HepG2 (cell line): ENCODE measurements around the gene MAP2K3. TPM values are rescaled to one million over a fixed set of nuclear protein-coding genes. Genes with fewer than 3 reads are reported as not detected.

ENCODE experiments used
- ATAC-seq: fragments of 200-7000 bp; cut with Tn5 transposase; 3 replicates; pipeline ENCODE4 v1.9.1; 2020; ENCODE audit warnings: mild to moderate bottlenecking, moderate library complexity
- BruUV-seq: library from RNA; stranded (reverse); fragments of 400-500 nt; replicated peaks from 2 replicates; lab custom pipeline; 2021; lab: Mats Ljungman, UMichigan
- CTCF ChIA-PET: fragments of 300-600 bp; formaldehyde crosslinking; extraction: SDS; loops from one replicate; lab custom pipeline; 2021; ENCODE audit warnings: low total read pairs, inconsistent platforms, low intra/inter-chr PET ratio; lab: Yijun Ruan, JAX
- POLR2A ChIA-PET: fragments of 350-600 bp; sonication (Branson Sonifier 250); formaldehyde crosslinking; loops from one replicate; lab custom pipeline; 2020; ENCODE audit warnings: antibody characterized with exemption, inconsistent platforms; lab: Yijun Ruan, JAX
- DNase-seq: peaks from one replicate; pipeline ENCODE4 v3.0.0-alpha.2; 2015; ENCODE audit warnings: low spot score
- FAIRE-seq: peaks from 3 replicates; lab custom pipeline; 2011; peaks lifted over from hg19 to GRCh38; lab: Jason Lieb, UNC
- H2AFZ ChIP-seq: one replicate; pipeline ENCODE4 v1.6.1; 2011; ENCODE audit warnings: low read length, inconsistent platforms
- H3K27ac ChIP-seq: fragments of 300-600 bp; 3 replicates; pipeline ENCODE4 v1.8.0; 2011; ENCODE audit warnings: mixed run types, mild to moderate bottlenecking, mixed read lengths, low read length, inconsistent platforms; ENCODE audit not compliant: insufficient read depth; ENCODE audit errors: extremely low read length
- H3K27me3 ChIP-seq, 2 experiments: fragments of 200-600 bp in 1 of 2; 2 replicates in 1 of 2; 3 replicates in 1 of 2; pipeline versions ENCODE4 v1.6.0 to v1.8.0; 2011; ENCODE audit warnings: low read length in 2 of 2, mild to moderate bottlenecking in 2 of 2, moderate library complexity in 2 of 2, inconsistent platforms in 1 of 2; ENCODE audit not compliant: insufficient read depth in 2 of 2, control insufficient read depth in 1 of 2
- H3K36me3 ChIP-seq, 2 experiments: fragments of 200-600 bp in 1 of 2; replicated peaks in 1 of 2; 2 replicates in 1 of 2; 3 replicates in 1 of 2; pipeline versions ENCODE4 v1.5.1 to v1.8.0; 2011; ENCODE audit warnings: low read length in 2 of 2, inconsistent platforms in 1 of 2; ENCODE audit not compliant: insufficient read depth in 2 of 2, control insufficient read depth in 1 of 2
- H3K4me1 ChIP-seq: 2 replicates; pipeline ENCODE4 v1.5.1; 2012; ENCODE audit warnings: low read length, inconsistent platforms; ENCODE audit not compliant: insufficient read depth
- H3K4me2 ChIP-seq: 2 replicates; pipeline ENCODE4 v1.6.0; 2011; ENCODE audit warnings: low read depth, low read length, inconsistent platforms
- H3K4me3 ChIP-seq, 3 experiments: fragments of 200-600 bp in 1 of 3; sonication (generic), shearing (Covaris generic) in 1 of 3; replicated peaks in 1 of 3; 2 replicates each; pipeline ENCODE4 v1.5.1; 2011 to 2016; ENCODE audit warnings: low read length in 3 of 3, inconsistent platforms in 2 of 3, low read depth in 2 of 3, mild to moderate bottlenecking in 2 of 3, control low read depth in 1 of 3, mixed read lengths in 1 of 3; ENCODE audit not compliant: insufficient read depth in 1 of 3
- H3K79me2 ChIP-seq: one replicate; pipeline ENCODE4 v1.6.1; 2011; ENCODE audit warnings: low read length, inconsistent platforms; ENCODE audit not compliant: insufficient read depth
- H3K9ac ChIP-seq: 2 replicates; pipeline ENCODE4 v1.6.0; 2011; ENCODE audit warnings: mild to moderate bottlenecking, low read depth, low read length, inconsistent platforms; ENCODE audit not compliant: insufficient read depth
- H3K9me3 ChIP-seq: 2 replicates; pipeline ENCODE4 v1.5.1; 2012; ENCODE audit warnings: mild to moderate bottlenecking, low read length
- H4K20me1 ChIP-seq: 2 replicates; pipeline ENCODE4 v1.6.0; 2011; ENCODE audit warnings: inconsistent platforms, mild to moderate bottlenecking, low read length, moderate library complexity; ENCODE audit not compliant: insufficient read depth
- AGO2 ChIP-seq: fragments of 200-400 bp; formaldehyde crosslinking; optimal IDR thresholded peaks from 2 replicates; pipeline ENCODE3; 2017; ENCODE audit warnings: mild to moderate bottlenecking, low read depth, low read length, moderate library complexity
- FOSL2 ChIP-seq: sonication (generic); formaldehyde crosslinking; IDR thresholded peaks from 2 replicates; pipeline ENCODE4 v1.4.0; 2020; ENCODE audit warnings: missing genetic modification reagents
- JDP2 ChIP-seq: sonication (generic); formaldehyde crosslinking; IDR thresholded peaks from 2 replicates; pipeline ENCODE4 v1.8.1; 2022; ENCODE audit warnings: missing genetic modification reagents, borderline replicate concordance
- MYC ChIP-seq: sonication (generic); formaldehyde crosslinking; IDR thresholded peaks from 2 replicates; pipeline ENCODE4 v1.9.0; 2021; ENCODE audit warnings: missing genetic modification reagents, borderline replicate concordance
- NCOR1 ChIP-seq: fragments of 200-600 bp; sonication (generic); IDR thresholded peaks from 2 replicates; pipeline ENCODE4 v1.7.0; 2017; ENCODE audit warnings: antibody characterized with exemption, low read length, borderline replicate concordance
- PHF8 ChIP-seq: sonication (generic); formaldehyde crosslinking; IDR thresholded peaks from 2 replicates; pipeline ENCODE4 v1.5.0; 2020; ENCODE audit warnings: missing genetic modification reagents
- REXO4 ChIP-seq: sonication (generic); formaldehyde crosslinking; IDR thresholded peaks from 2 replicates; pipeline ENCODE4 v1.8.0; 2022; ENCODE audit warnings: missing genetic modification reagents, mild to moderate bottlenecking, borderline replicate concordance
- RORA ChIP-seq: sonication (generic); formaldehyde crosslinking; IDR thresholded peaks from 2 replicates; pipeline ENCODE4 v1.5.0; 2020; ENCODE audit warnings: mild to moderate bottlenecking, missing genetic modification reagents, moderate library complexity
- TOE1 ChIP-seq: sonication (generic); formaldehyde crosslinking; IDR thresholded peaks from 2 replicates; pipeline ENCODE4 v1.4.0; 2020; ENCODE audit warnings: mild to moderate bottlenecking, missing genetic modification reagents
- ZMAT3 ChIP-seq: sonication (generic); formaldehyde crosslinking; conservative IDR thresholded peaks from 2 replicates; pipeline ENCODE4 v1.7.0; 2021; ENCODE audit warnings: missing genetic modification reagents
- ZNF143 ChIP-seq: sonication (generic); formaldehyde crosslinking; IDR thresholded peaks from 2 replicates; pipeline ENCODE4 v1.4.0; 2020; ENCODE audit warnings: missing genetic modification reagents
- ZNF256 ChIP-seq: sonication (generic); formaldehyde crosslinking; conservative IDR thresholded peaks from 2 replicates; pipeline ENCODE4 v1.4.0; 2020; ENCODE audit warnings: missing genetic modification reagents
- ZNF460 ChIP-seq: sonication (generic); formaldehyde crosslinking; IDR thresholded peaks from 2 replicates; pipeline ENCODE4 v1.5.1; 2020; ENCODE audit warnings: missing genetic modification reagents, mild to moderate bottlenecking, borderline replicate concordance
- ZNF562 ChIP-seq: sonication (generic); formaldehyde crosslinking; IDR thresholded peaks from 2 replicates; pipeline ENCODE4 v1.8.0; 2022; ENCODE audit warnings: missing genetic modification reagents, borderline replicate concordance
- ZNF572 ChIP-seq: sonication (generic); formaldehyde crosslinking; IDR thresholded peaks from 2 replicates; pipeline ENCODE4 v1.5.1; 2020; ENCODE audit warnings: mild to moderate bottlenecking, missing genetic modification reagents
- ZNF674 ChIP-seq: sonication (generic); formaldehyde crosslinking; IDR thresholded peaks from 2 replicates; pipeline ENCODE4 v1.5.0; 2020; ENCODE audit warnings: low read depth, mild to moderate bottlenecking, missing genetic modification reagents
- ZNF678 ChIP-seq: sonication (generic); formaldehyde crosslinking; IDR thresholded peaks from 2 replicates; pipeline ENCODE4 v1.4.0; 2020; ENCODE audit warnings: mild to moderate bottlenecking, missing genetic modification reagents
- ZNF772 ChIP-seq: sonication (generic); formaldehyde crosslinking; IDR thresholded peaks from 2 replicates; pipeline ENCODE4 v1.5.0; 2020; ENCODE audit warnings: mild to moderate bottlenecking, missing genetic modification reagents
- WGBS: methylation state at CpG from one replicate; pipeline ENCODE4 v1.1.6; 2017; ENCODE audit warnings: low lambda C conversion rate; 5-methylcytosine and 5-hydroxymethylcytosine counted together
- in situ Hi-C: cut with HindIII; loops from 2 replicates; pipeline ENCODE4 v1.10.0; 2017; ENCODE audit warnings: low pct_unique_long_range_greater_than_20kb; ENCODE audit not compliant: extremely low pct_ligation_motif_present
- intact Hi-C: fragments of 100-400 bp; cut with micrococcal nuclease; formaldehyde crosslinking; loops from one replicate; pipeline ENCODE4 v1.10.0; 2022; ENCODE audit not compliant: unreplicated experiment
- polyA plus RNA-seq, 8 experiments: library from polyadenylated mRNA; depleted of rRNA in 3 of 8; stranded (reverse) in 7 of 8; unstranded in 1 of 8; fragments of >200 nt; fragmentation: Illumina TruSeq in 4 of 8; extraction: Trizol in 4 of 8; gene quantifications; 2 replicates each; pipeline versions ENCODE4 v1.2.1 to v1.2.3, GENCODE V29; 2011 to 2016; ENCODE audit warnings: low read depth in 4 of 8, missing spikeins in 1 of 8, mixed read lengths in 1 of 8; ENCODE audit not compliant: insufficient read depth in 1 of 8
- total RNA-seq, 5 experiments: library from RNA; depleted of rRNA; stranded (reverse); fragments of >200 nt; fragmentation: Illumina TruSeq; extraction: Trizol; gene quantifications; 2 replicates each; pipeline ENCODE4 v1.2.3, GENCODE V29; 2016; ENCODE audit warnings: low read depth in 1 of 5
- TF ChIP-seq, protein P1 (sequence below): sonication (generic); formaldehyde crosslinking; IDR thresholded peaks from 2 replicates; pipeline ENCODE4 v1.8.0; 2022; ENCODE audit warnings: missing genetic modification reagents, low read depth, mild to moderate bottlenecking, borderline replicate concordance
- TF ChIP-seq, protein P2 (sequence below): sonication (generic); formaldehyde crosslinking; IDR thresholded peaks from 2 replicates; pipeline ENCODE4 v1.4.0; 2020; ENCODE audit warnings: mild to moderate bottlenecking, low read depth, missing genetic modification reagents
- TF ChIP-seq, protein P3 (sequence below): sonication (generic); formaldehyde crosslinking; IDR thresholded peaks from 2 replicates; pipeline ENCODE4 v1.8.1; 2023; ENCODE audit warnings: missing genetic modification reagents, mild to moderate bottlenecking, borderline replicate concordance
- TF ChIP-seq, protein P4 (sequence below): sonication (generic); formaldehyde crosslinking; IDR thresholded peaks from 2 replicates; pipeline ENCODE4 v1.4.0; 2020; ENCODE audit warnings: mild to moderate bottlenecking, missing genetic modification reagents
- TF ChIP-seq, protein P5 (sequence below): IDR thresholded peaks from 2 replicates; pipeline ENCODE4 v1.6.1; 2016; ENCODE audit warnings: mild to moderate bottlenecking, missing biosample characterization, missing genetic modification reagents

MAP2K3 gene
- total and polyA plus RNA-seq, 2 of the 13 experiments (the other 11 are each of a cell fraction or from before 2014, with no cell fraction given): 20.5 to 27.4 TPM

DNA sequence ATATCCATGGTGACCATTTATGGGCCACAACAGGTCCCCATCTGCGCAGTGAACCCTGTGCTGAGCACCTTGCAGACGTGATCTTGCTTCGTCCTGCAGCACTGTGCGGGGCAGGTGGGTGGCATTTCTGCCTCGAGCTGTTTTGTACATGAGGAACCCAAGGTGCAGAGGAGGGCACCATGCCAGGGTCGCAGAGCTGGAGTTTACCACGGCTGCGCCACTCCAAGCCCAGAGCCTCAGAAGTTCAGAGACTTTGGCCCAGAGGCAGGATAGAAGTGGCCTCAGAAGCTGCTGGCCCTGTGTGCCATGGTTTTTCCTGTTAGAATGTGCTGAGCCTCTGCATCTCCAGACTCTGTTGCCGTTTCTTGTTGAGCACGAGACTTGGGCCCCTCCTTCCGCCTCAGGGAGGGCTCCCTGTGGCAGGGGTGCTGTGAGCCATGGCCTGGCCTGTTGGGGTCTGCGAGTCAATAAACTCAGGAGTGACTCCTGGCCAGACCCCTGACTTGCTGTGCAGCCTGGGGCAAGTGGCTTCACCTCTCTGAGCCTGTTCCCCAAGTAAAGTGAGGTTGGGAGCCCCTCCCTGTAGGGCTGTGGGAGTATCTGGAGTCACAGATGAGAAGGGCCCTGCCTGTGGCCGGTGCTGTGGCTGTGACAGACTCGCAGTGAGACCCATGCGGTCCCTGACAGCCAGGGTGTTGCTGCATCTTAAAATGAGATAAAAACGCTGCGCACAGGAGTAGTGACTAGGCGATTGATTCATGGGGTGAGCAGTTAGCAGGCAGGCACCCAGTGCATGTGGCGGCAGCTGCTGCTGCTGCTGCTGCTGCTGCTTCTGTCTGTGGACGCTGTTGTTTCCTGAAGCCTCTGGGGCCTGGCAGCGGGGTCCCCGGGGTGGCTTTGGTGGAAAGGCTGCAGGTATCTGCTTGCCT is 11.8 kb downstream of the MAP2K3 start (continued):
- TF ChIP-seq ZNF772 (CRISPR knock-in tag): no peak
- TF ChIP-seq TOE1 (CRISPR knock-in tag): no peak
- TF ChIP-seq ZNF674: no peak
- TF ChIP-seq AGO2: peak; percentile 43
- no peak for TF ChIP-seq ZNF572 (CRISPR knock-in tag)
- TF ChIP-seq MYC: no peak
- TF ChIP-seq, protein P1, sequence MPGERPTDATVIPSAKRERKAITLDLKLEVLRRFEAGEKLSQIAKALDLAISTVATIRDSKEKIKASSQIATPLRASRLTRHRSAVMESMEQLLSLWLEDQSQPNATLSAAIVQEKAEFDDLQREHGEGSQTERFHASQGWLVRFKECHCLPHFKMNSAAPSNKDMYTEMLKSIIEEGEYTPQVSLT (CRISPR knock-in tag): no peak
- TF ChIP-seq ZNF256: no peak
- no peak for TF ChIP-seq JDP2 (CRISPR knock-in tag)
- TF ChIP-seq ZNF562 (CRISPR knock-in tag): no peak
- TF ChIP-seq ZNF460: no peak
- no peak for TF ChIP-seq FOSL2
- TF ChIP-seq, all 625 proteins: peak for 4

DNA sequence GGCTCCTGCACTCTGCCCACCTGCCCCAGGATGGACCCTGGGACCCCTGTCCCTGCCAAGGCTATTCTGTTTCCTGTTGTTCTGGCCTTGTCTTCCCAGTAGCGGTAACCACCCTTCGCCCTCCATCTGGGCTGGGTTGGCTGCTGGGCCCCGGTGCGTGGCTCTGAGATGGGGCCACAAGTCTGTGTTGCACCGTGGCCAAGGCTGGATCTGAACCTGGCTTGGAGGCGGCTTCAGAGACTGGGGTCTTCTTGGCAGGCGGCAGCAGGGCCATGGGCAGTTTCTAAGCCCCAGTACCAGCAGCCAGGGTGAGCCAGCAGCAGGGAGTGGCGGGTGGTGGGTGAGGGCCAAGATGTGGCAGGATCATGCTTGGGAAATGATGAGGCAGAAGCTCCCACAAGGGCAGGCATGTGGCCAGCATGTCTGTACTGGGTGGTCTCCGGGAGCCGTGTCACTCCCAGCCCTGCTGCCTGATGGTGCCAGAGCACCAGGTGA is 12.6 kb downstream of the MAP2K3 start:
- Histone ChIP-seq H3K9me3 (no peaks in the 10 kb centered on the region), H3K9ac (no peak overlapping the region), H2AFZ (no peak overlapping the region), H3K4me3 (no peak overlapping the region), H4K20me1 (peaks cover 50% of the 10 kb centered on the region; the same call in 1 of the 2 replicates), H3K27ac (no peak overlapping the region), H3K36me3 (peaks cover 26 to 66% of the 10 kb centered on the region in 2 experiments), H3K79me2 (peaks cover 45% of the 10 kb centered on the region), H3K4me1 (no peaks in the 10 kb centered on the region), H3K4me2 (no peak overlapping the region), H3K27me3 (no peaks in the 10 kb centered on the region)
- 53% methylated on average over 8 of the region's 10 CpGs for whole genome bisulfite sequencing
- DNase-seq (no peak), ATAC-seq (no peak), FAIRE-seq (no peak)
- BruUV-seq: no TSS peak
- ChIA-PET CTCF (no interaction called here), POLR2A (no interaction called here)
- intact Hi-C loops (no loop called here), in situ Hi-C loops (no loop called here)
- TF ChIP-seq, protein P2, sequence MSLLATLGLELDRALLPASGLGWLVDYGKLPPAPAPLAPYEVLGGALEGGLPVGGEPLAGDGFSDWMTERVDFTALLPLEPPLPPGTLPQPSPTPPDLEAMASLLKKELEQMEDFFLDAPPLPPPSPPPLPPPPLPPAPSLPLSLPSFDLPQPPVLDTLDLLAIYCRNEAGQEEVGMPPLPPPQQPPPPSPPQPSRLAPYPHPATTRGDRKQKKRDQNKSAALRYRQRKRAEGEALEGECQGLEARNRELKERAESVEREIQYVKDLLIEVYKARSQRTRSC (CRISPR knock-in tag): no peak
- TF ChIP-seq, protein P3, sequence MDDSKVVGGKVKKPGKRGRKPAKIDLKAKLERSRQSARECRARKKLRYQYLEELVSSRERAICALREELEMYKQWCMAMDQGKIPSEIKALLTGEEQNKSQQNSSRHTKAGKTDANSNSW (CRISPR knock-in tag): no peak
- no peak for TF ChIP-seq ZNF674
- TF ChIP-seq PHF8 (CRISPR knock-in tag): no peak
- no peak for TF ChIP-seq NCOR1
- TF ChIP-seq, protein P4, sequence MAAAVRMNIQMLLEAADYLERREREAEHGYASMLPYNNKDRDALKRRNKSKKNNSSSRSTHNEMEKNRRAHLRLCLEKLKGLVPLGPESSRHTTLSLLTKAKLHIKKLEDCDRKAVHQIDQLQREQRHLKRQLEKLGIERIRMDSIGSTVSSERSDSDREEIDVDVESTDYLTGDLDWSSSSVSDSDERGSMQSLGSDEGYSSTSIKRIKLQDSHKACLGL: no peak
- TF ChIP-seq ZNF678 (CRISPR knock-in tag): no peak
- TF ChIP-seq REXO4: 0 out of 2 replicates have a peak, but pooled peaks have one; percentile 18
- TF ChIP-seq ZNF143 (CRISPR knock-in tag): no peak
- no peak for TF ChIP-seq RORA (CRISPR knock-in tag)
- TF ChIP-seq, protein P5, sequence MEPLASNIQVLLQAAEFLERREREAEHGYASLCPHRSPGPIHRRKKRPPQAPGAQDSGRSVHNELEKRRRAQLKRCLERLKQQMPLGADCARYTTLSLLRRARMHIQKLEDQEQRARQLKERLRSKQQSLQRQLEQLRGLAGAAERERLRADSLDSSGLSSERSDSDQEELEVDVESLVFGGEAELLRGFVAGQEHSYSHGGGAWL (CRISPR knock-in tag): no peak
- TF ChIP-seq ZMAT3 (CRISPR knock-in tag): no peak
